ENCODE measurements around the gene BCL6B. TPM values are rescaled to one million over a fixed set of nuclear protein-coding genes. Genes with fewer than 3 reads are reported as not detected.

Gene BCL6B
- total RNA-seq, 4 donors from 2014 or later: 1.9 to 8.1 (median 3.2) TPM

GRCh38 chr17:7039832-7040231 is 17.0 kb downstream of the BCL6B start:
- Histone ChIP-seq H3K9me3 (no peaks in the 10 kb centered on the region), H3K36me3 (no peaks in the 10 kb centered on the region), H3K27ac (no peak overlapping the region), H3K4me1 (peaks cover 0 to 36% (median 24%) of the 10 kb centered on the region in 4 donors), H3K27me3 (peaks cover 0 to 59% of the 10 kb centered on the region in 2 donors), H3K4me3 (no peak overlapping the region)
- no peak for DNase-seq (ENCODE audit: low spot score in 2 of 2)
- WGBS, 2 donors: 87 to 88% methylated on average over 5 of the region's 5 CpGs
- TF ChIP-seq EP300 (IDR thresholded peaks at IDR 0.05) (no peak), POLR2A (IDR thresholded peaks at IDR 0.05) (no peak), CTCF (IDR thresholded peaks at IDR 0.05) (no peak)

- 30 to 40% methylated on average over 28 to 43 of the region's 43 CpGs for WGBS, 2 donors
- Histone ChIP-seq H3K4me1 (peaks cover 0 to 34% (median 26%) of the 10 kb centered on the region in 4 donors), H3K9me3 (no peaks in the 10 kb centered on the region), H3K27ac (no peak overlapping the region), H3K36me3 (no peaks in the 10 kb centered on the region), H3K4me3 (peak overlapping the region in 2 of 4 donors; percentile 49 to 50), H3K27me3 (peaks cover 0 to 52% of the 10 kb centered on the region in 2 donors)
- DNase-seq (ENCODE audit: low spot score in 2 of 2): no peak
- TF ChIP-seq EP300 (IDR thresholded peaks at IDR 0.05) (no peak), CTCF (IDR thresholded peaks at IDR 0.05) (no peak), POLR2A (IDR thresholded peaks at IDR 0.05) (no peak)
These were observed 19.0 kb downstream of the BCL6B start for GRCh38 chr17:7041607-7042500.

GRCh38 chr17:7042501-7043181 is 19.8 kb downstream of the BCL6B start:
- H3K27me3 ChIP-seq: peaks cover 0 to 57% of the 10 kb centered on the region in 2 donors
- WGBS, 2 donors: 13 to 15% methylated on average over 44 to 46 of the region's 53 CpGs
- TF ChIP-seq POLR2A (IDR thresholded peaks at IDR 0.05): no peak
- TF ChIP-seq EP300 (IDR thresholded peaks at IDR 0.05): no peak
- TF ChIP-seq CTCF (IDR thresholded peaks at IDR 0.05): no peak
- H3K27ac ChIP-seq: no peak overlapping the region
- peaks cover 0 to 42% (median 26%) of the 10 kb centered on the region in 4 donors for H3K4me1 ChIP-seq
- H3K36me3 ChIP-seq: no peaks in the 10 kb centered on the region
- H3K9me3 ChIP-seq: no peaks in the 10 kb centered on the region
- no peak for DNase-seq (ENCODE audit: low spot score in 2 of 2)
- peak overlapping the region in 3 of 4 donors; percentile 6 to 50 (median 49) for H3K4me3 ChIP-seq

GRCh38 chr17:7043182-7043496 is 20.3 kb downstream of the BCL6B start:
- Histone ChIP-seq H3K27ac (peak overlapping the region in 1 of 4 donors; percentile 23), H3K27me3 (peaks cover 0 to 62% of the 10 kb centered on the region in 2 donors), H3K4me1 (peaks cover 0 to 43% (median 26%) of the 10 kb centered on the region in 4 donors), H3K4me3 (peak overlapping the region; percentile 6 to 50 (median 46)), H3K9me3 (no peaks in the 10 kb centered on the region), H3K36me3 (no peaks in the 10 kb centered on the region)
- no peak for TF ChIP-seq POLR2A (IDR thresholded peaks at IDR 0.05)
- TF ChIP-seq EP300 (IDR thresholded peaks at IDR 0.05): no peak
- no peak for TF ChIP-seq CTCF (IDR thresholded peaks at IDR 0.05)
- no peak for DNase-seq (ENCODE audit: low spot score in 2 of 2)
- 4 to 5% methylated on average over 9 to 12 of the region's 21 CpGs for whole genome bisulfite sequencing, 2 donors
